HepG2 (cell line): ENCODE data around the gene ZFTA. TPM values are rescaled to one million over a fixed set of nuclear protein-coding genes. Genes with fewer than 3 reads are reported as not detected.
A peak's percentile ranks its signal among the peaks of the same experiment; 100 is the strongest.

ENCODE experiments used
- ATAC-seq: fragments of 200-7000 bp; cut with Tn5 transposase; 3 replicates; pipeline ENCODE4 v1.9.1; 2020; ENCODE audit warnings: mild to moderate bottlenecking, moderate library complexity
- BruUV-seq: library from RNA; stranded (reverse); fragments of 400-500 nt; replicated peaks from 2 replicates; lab custom pipeline; 2021; lab: Mats Ljungman, UMichigan
- CTCF ChIA-PET: fragments of 300-600 bp; formaldehyde crosslinking; extraction: SDS; loops from one replicate; lab custom pipeline; 2021; ENCODE audit warnings: low total read pairs, inconsistent platforms, low intra/inter-chr PET ratio; lab: Yijun Ruan, JAX
- POLR2A ChIA-PET: fragments of 350-600 bp; sonication (Branson Sonifier 250); formaldehyde crosslinking; loops from one replicate; lab custom pipeline; 2020; ENCODE audit warnings: antibody characterized with exemption, inconsistent platforms; lab: Yijun Ruan, JAX
- DNase-seq: peaks from one replicate; pipeline ENCODE4 v3.0.0-alpha.2; 2015; ENCODE audit warnings: low spot score
- FAIRE-seq: peaks from 3 replicates; lab custom pipeline; 2011; peaks lifted over from hg19 to GRCh38; lab: Jason Lieb, UNC
- H2AFZ ChIP-seq: one replicate; pipeline ENCODE4 v1.6.1; 2011; ENCODE audit warnings: low read length, inconsistent platforms
- H3K27ac ChIP-seq: fragments of 300-600 bp; 3 replicates; pipeline ENCODE4 v1.8.0; 2011; ENCODE audit warnings: mixed run types, mild to moderate bottlenecking, mixed read lengths, low read length, inconsistent platforms; ENCODE audit not compliant: insufficient read depth; ENCODE audit errors: extremely low read length
- H3K27me3 ChIP-seq, 2 experiments: fragments of 200-600 bp in 1 of 2; 2 replicates in 1 of 2; 3 replicates in 1 of 2; pipeline versions ENCODE4 v1.6.0 to v1.8.0; 2011; ENCODE audit warnings: low read length in 2 of 2, mild to moderate bottlenecking in 2 of 2, moderate library complexity in 2 of 2, inconsistent platforms in 1 of 2; ENCODE audit not compliant: insufficient read depth in 2 of 2, control insufficient read depth in 1 of 2
- H3K36me3 ChIP-seq, 2 experiments: fragments of 200-600 bp in 1 of 2; replicated peaks in 1 of 2; 2 replicates in 1 of 2; 3 replicates in 1 of 2; pipeline versions ENCODE4 v1.5.1 to v1.8.0; 2011; ENCODE audit warnings: low read length in 2 of 2, inconsistent platforms in 1 of 2; ENCODE audit not compliant: insufficient read depth in 2 of 2, control insufficient read depth in 1 of 2
- H3K4me1 ChIP-seq: 2 replicates; pipeline ENCODE4 v1.5.1; 2012; ENCODE audit warnings: low read length, inconsistent platforms; ENCODE audit not compliant: insufficient read depth
- H3K4me2 ChIP-seq: 2 replicates; pipeline ENCODE4 v1.6.0; 2011; ENCODE audit warnings: low read depth, low read length, inconsistent platforms
- H3K4me3 ChIP-seq, 3 experiments: fragments of 200-600 bp in 1 of 3; sonication (generic), shearing (Covaris generic) in 1 of 3; replicated peaks in 1 of 3; 2 replicates each; pipeline ENCODE4 v1.5.1; 2011 to 2016; ENCODE audit warnings: low read length in 3 of 3, inconsistent platforms in 2 of 3, low read depth in 2 of 3, mild to moderate bottlenecking in 2 of 3, control low read depth in 1 of 3, mixed read lengths in 1 of 3; ENCODE audit not compliant: insufficient read depth in 1 of 3
- H3K79me2 ChIP-seq: one replicate; pipeline ENCODE4 v1.6.1; 2011; ENCODE audit warnings: low read length, inconsistent platforms; ENCODE audit not compliant: insufficient read depth
- H3K9ac ChIP-seq: 2 replicates; pipeline ENCODE4 v1.6.0; 2011; ENCODE audit warnings: mild to moderate bottlenecking, low read depth, low read length, inconsistent platforms; ENCODE audit not compliant: insufficient read depth
- H3K9me3 ChIP-seq: 2 replicates; pipeline ENCODE4 v1.5.1; 2012; ENCODE audit warnings: mild to moderate bottlenecking, low read length
- H4K20me1 ChIP-seq: 2 replicates; pipeline ENCODE4 v1.6.0; 2011; ENCODE audit warnings: inconsistent platforms, mild to moderate bottlenecking, low read length, moderate library complexity; ENCODE audit not compliant: insufficient read depth
- AGO2 ChIP-seq: fragments of 200-400 bp; formaldehyde crosslinking; optimal IDR thresholded peaks from 2 replicates; pipeline ENCODE3; 2017; ENCODE audit warnings: mild to moderate bottlenecking, low read depth, low read length, moderate library complexity
- ESRRA ChIP-seq: sonication (generic); formaldehyde crosslinking; IDR thresholded peaks from 2 replicates; pipeline ENCODE4 v1.5.1; 2020; ENCODE audit warnings: mild to moderate bottlenecking, low read depth, missing genetic modification reagents
- EZH2 ChIP-seq: conservative IDR thresholded peaks from 2 replicates; pipeline ENCODE4 v1.6.1; 2012; ENCODE audit warnings: mild to moderate bottlenecking, low read depth, low read length, moderate library complexity
- HCFC1 ChIP-seq: fragments of 150-350 bp; IDR thresholded peaks from 2 replicates; pipeline ENCODE4 v1.6.1; 2014; ENCODE audit warnings: low read depth, low read length
- HMGXB4 ChIP-seq, 2 experiments: sonication (generic) in 1 of 2; formaldehyde crosslinking in 1 of 2; IDR thresholded peaks; 2 replicates each; pipeline versions ENCODE4 v1.4.0 to v1.6.1; 2018 to 2020; ENCODE audit warnings: missing genetic modification reagents in 2 of 2, borderline replicate concordance in 1 of 2, low read depth in 1 of 2, mild to moderate bottlenecking in 1 of 2, missing biosample characterization in 1 of 2
- HOXA3 ChIP-seq: sonication (generic); formaldehyde crosslinking; IDR thresholded peaks from 2 replicates; pipeline ENCODE4 v1.5.0; 2020; ENCODE audit warnings: missing genetic modification reagents
- MXI1 ChIP-seq: IDR thresholded peaks from 3 replicates; pipeline ENCODE4 v1.6.1; 2012; ENCODE audit warnings: low read depth, low read length, inconsistent platforms, borderline replicate concordance
- NFIC ChIP-seq: IDR thresholded peaks from 2 replicates; pipeline ENCODE4 v1.6.1; 2012; ENCODE audit warnings: mild to moderate bottlenecking, low read length, inconsistent platforms
- NFKBIZ ChIP-seq: IDR thresholded peaks from 2 replicates; pipeline ENCODE4 v1.6.1; 2018; ENCODE audit warnings: missing genetic modification reagents, missing compliant biosample characterization
- PBX3 ChIP-seq: sonication (generic); formaldehyde crosslinking; IDR thresholded peaks from 2 replicates; pipeline ENCODE4 v1.8.1; 2023; ENCODE audit warnings: missing genetic modification reagents, inconsistent platforms, borderline replicate concordance
- PHF8 ChIP-seq: sonication (generic); formaldehyde crosslinking; IDR thresholded peaks from 2 replicates; pipeline ENCODE4 v1.5.0; 2020; ENCODE audit warnings: missing genetic modification reagents
- SMAD1 ChIP-seq: sonication (generic); formaldehyde crosslinking; IDR thresholded peaks from 2 replicates; pipeline ENCODE4 v1.4.0; 2020; ENCODE audit warnings: missing genetic modification reagents, low read depth, mild to moderate bottlenecking, borderline replicate concordance
- SPEN ChIP-seq: sonication (generic); formaldehyde crosslinking; IDR thresholded peaks from 2 replicates; pipeline ENCODE4 v1.5.1; 2020; ENCODE audit warnings: low read depth, mild to moderate bottlenecking, missing genetic modification reagents
- TBX2 ChIP-seq: sonication (generic); formaldehyde crosslinking; IDR thresholded peaks from 2 replicates; pipeline ENCODE4 v1.5.0; 2020; ENCODE audit warnings: missing genetic modification reagents, mild to moderate bottlenecking, borderline replicate concordance
- ZBTB8A ChIP-seq: sonication (generic); formaldehyde crosslinking; IDR thresholded peaks from 2 replicates; pipeline ENCODE4 v1.4.0; 2020; ENCODE audit warnings: mild to moderate bottlenecking, low read depth, missing genetic modification reagents, borderline replicate concordance
- ZNF138 ChIP-seq: sonication (generic); formaldehyde crosslinking; IDR thresholded peaks from 2 replicates; pipeline ENCODE4 v1.5.0; 2020; ENCODE audit warnings: mild to moderate bottlenecking, low read depth, missing genetic modification reagents
- ZNF234 ChIP-seq: sonication (generic); formaldehyde crosslinking; conservative IDR thresholded peaks from 2 replicates; pipeline ENCODE4 v1.5.1; 2020; ENCODE audit warnings: mild to moderate bottlenecking, missing genetic modification reagents
- ZNF83 ChIP-seq: sonication (generic); formaldehyde crosslinking; IDR thresholded peaks from 2 replicates; pipeline ENCODE4 v1.4.0; 2020; ENCODE audit warnings: missing genetic modification reagents, mild to moderate bottlenecking, borderline replicate concordance
- WGBS: methylation state at CpG from one replicate; pipeline ENCODE4 v1.1.6; 2017; ENCODE audit warnings: low lambda C conversion rate; 5-methylcytosine and 5-hydroxymethylcytosine counted together
- in situ Hi-C: cut with HindIII; loops from 2 replicates; pipeline ENCODE4 v1.10.0; 2017; ENCODE audit warnings: low pct_unique_long_range_greater_than_20kb; ENCODE audit not compliant: extremely low pct_ligation_motif_present
- intact Hi-C: fragments of 100-400 bp; cut with micrococcal nuclease; formaldehyde crosslinking; loops from one replicate; pipeline ENCODE4 v1.10.0; 2022; ENCODE audit not compliant: unreplicated experiment
- polyA plus RNA-seq, 8 experiments: library from polyadenylated mRNA; depleted of rRNA in 3 of 8; stranded (reverse) in 7 of 8; unstranded in 1 of 8; fragments of >200 nt; fragmentation: Illumina TruSeq in 4 of 8; extraction: Trizol in 4 of 8; gene quantifications; 2 replicates each; pipeline versions ENCODE4 v1.2.1 to v1.2.3, GENCODE V29; 2011 to 2016; ENCODE audit warnings: low read depth in 4 of 8, missing spikeins in 1 of 8, mixed read lengths in 1 of 8; ENCODE audit not compliant: insufficient read depth in 1 of 8
- total RNA-seq, 5 experiments: library from RNA; depleted of rRNA; stranded (reverse); fragments of >200 nt; fragmentation: Illumina TruSeq; extraction: Trizol; gene quantifications; 2 replicates each; pipeline ENCODE4 v1.2.3, GENCODE V29; 2016; ENCODE audit warnings: low read depth in 1 of 5

The ZFTA gene
- total and polyA plus RNA-seq, 2 of the 13 experiments (the other 11 are each of a cell fraction or from before 2014, with no cell fraction given): 3.9 to 10.4 TPM

- TF ChIP-seq HMGXB4 (CRISPR knock-in tag; IDR thresholded peaks at IDR 0.05; ENCODE audit: borderline replicate concordance in 1 of 2, low read depth in 1 of 2): peak in 1 of 2 experiments; percentile 82; a peak in 1 of 4 replicates
Observed at GRCh38 chr11:63769042-63769713, 603 bp upstream of the ZFTA start (continued).

GRCh38 chr11:63767565-63768236, 874 bp downstream of the ZFTA start:
- FAIRE-seq (no peak), DNase-seq (peak; percentile 49), ATAC-seq (no peak)
- peaks cover 0 to 4% of the 10 kb centered on the region in 2 experiments; a peak in 1 of 5 replicates for H3K27me3 ChIP-seq
- 2% methylated on average over 27 of the region's 34 CpGs for whole genome bisulfite sequencing
- peaks cover 0 to 2% of the 10 kb centered on the region in 2 experiments; a peak in 1 of 5 replicates for H3K36me3 ChIP-seq
- peaks cover 43% of the 10 kb centered on the region for H3K4me1 ChIP-seq
- in situ Hi-C loops: loop anchor here (10.0 kb wide), 1 partner anchor 147 kb away; the partner anchor contains the start of gene RCOR2
- BruUV-seq: TSS peak; percentile 97
- no peaks in the 10 kb centered on the region for H3K9me3 ChIP-seq
- intact Hi-C loops: loop anchor here (2.0 to 10.0 kb wide), 5 partner anchors 45 to 180 kb away; partner anchors contain the start of gene SPINDOC
- peak overlapping the region; percentile 86 for H3K27ac ChIP-seq
- H3K4me2 ChIP-seq: peak overlapping the region; percentile 76
- no peaks in the 10 kb centered on the region; the same call in 1 of the 2 replicates for H4K20me1 ChIP-seq
- no peak overlapping the region for H2AFZ ChIP-seq
- peak overlapping the region; percentile 80 for H3K9ac ChIP-seq
- ChIA-PET POLR2A (interaction anchor here (0.6 to 4.3 kb wide), 13 partner anchors 11 to 886 kb away, joined by 3 to 22 read pairs (median 8); partner anchors contain the start of genes MARK2, RTN3 and SLC3A2), CTCF (interaction anchor here (1.1 kb wide), 1 partner anchor 178 kb away, joined by 3 read pairs; no protein-coding TSS in a partner anchor)
- H3K4me3 ChIP-seq: peak overlapping the region; percentile 65 to 98 (median 85)
- peaks cover 7% of the 10 kb centered on the region for H3K79me2 ChIP-seq
- 0 out of 3 replicates have a peak, but pooled peaks have one; percentile 9 for TF ChIP-seq MXI1
- TF ChIP-seq TBX2: 0 out of 2 replicates have a peak, but pooled peaks have one; percentile 13
- TF ChIP-seq ZBTB8A (CRISPR knock-in tag): no peak
- TF ChIP-seq ESRRA (CRISPR knock-in tag): no peak
- TF ChIP-seq PHF8 (CRISPR knock-in tag): no peak
- TF ChIP-seq SMAD1 (CRISPR knock-in tag): no peak
- TF ChIP-seq ZNF234 (CRISPR knock-in tag): 0 out of 2 replicates have a peak, but pooled peaks have one; percentile 37
- TF ChIP-seq AGO2: peak; percentile 29
- TF ChIP-seq PBX3 (CRISPR knock-in tag): 0 out of 2 replicates have a peak, but pooled peaks have one; percentile 35
- TF ChIP-seq ZNF83 (CRISPR knock-in tag): no peak
- TF ChIP-seq HOXA3: peak; percentile 23; the same call in 1 of the 2 replicates
- no peak for TF ChIP-seq HCFC1
- no peak for TF ChIP-seq NFKBIZ (CRISPR knock-in tag)
- no peak for TF ChIP-seq NFIC
- TF ChIP-seq EZH2: no peak
- TF ChIP-seq ZNF138 (CRISPR knock-in tag): no peak
- 0 out of 2 replicates have a peak, but pooled peaks have one; percentile 9 for TF ChIP-seq SPEN (CRISPR knock-in tag)
